ENCODE data around the gene GOLGA2.

DNA sequence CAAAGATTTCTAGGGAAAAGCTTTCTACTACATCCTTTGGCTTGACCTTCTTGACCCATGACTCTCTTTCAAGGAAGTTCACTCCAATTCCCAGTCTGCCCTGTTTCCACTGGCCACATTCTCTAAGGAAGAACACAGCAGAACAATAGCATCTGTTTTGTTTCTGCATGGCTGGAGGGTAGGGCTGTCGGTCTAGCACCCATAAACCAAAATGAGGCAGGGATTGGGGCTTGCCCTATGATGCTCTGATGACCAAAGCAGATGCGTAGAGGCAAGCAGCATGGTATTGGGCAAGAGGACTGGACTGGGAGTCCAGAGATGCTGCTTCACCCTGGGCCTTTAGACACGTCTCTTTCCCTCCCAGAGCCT lies 24.1 kb downstream of the GOLGA2 start:
- TF ChIP-seq, protein P1, sequence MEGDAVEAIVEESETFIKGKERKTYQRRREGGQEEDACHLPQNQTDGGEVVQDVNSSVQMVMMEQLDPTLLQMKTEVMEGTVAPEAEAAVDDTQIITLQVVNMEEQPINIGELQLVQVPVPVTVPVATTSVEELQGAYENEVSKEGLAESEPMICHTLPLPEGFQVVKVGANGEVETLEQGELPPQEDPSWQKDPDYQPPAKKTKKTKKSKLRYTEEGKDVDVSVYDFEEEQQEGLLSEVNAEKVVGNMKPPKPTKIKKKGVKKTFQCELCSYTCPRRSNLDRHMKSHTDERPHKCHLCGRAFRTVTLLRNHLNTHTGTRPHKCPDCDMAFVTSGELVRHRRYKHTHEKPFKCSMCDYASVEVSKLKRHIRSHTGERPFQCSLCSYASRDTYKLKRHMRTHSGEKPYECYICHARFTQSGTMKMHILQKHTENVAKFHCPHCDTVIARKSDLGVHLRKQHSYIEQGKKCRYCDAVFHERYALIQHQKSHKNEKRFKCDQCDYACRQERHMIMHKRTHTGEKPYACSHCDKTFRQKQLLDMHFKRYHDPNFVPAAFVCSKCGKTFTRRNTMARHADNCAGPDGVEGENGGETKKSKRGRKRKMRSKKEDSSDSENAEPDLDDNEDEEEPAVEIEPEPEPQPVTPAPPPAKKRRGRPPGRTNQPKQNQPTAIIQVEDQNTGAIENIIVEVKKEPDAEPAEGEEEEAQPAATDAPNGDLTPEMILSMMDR (IDR thresholded peaks at IDR 0.05; ENCODE audit: insufficient read depth, low read length): no peak
- no peak for TF ChIP-seq GABPA (IDR thresholded peaks at IDR 0.05; ENCODE audit: low read depth)
- no peak for TF ChIP-seq POLR2AphosphoS5 (IDR thresholded peaks at IDR 0.05; ENCODE audit: low read depth)

Measured in HL-60 (cell line).